Ovary (tissue), 9 donors: ENCODE measurements around the gene C3orf20. TPM values are rescaled to one million over a fixed set of nuclear protein-coding genes. Genes with fewer than 3 reads are reported as not detected.
A peak's percentile ranks its signal among the peaks of the same experiment; 100 is the strongest.

ENCODE experiments used
- DNase-seq, 5 donors: peaks; one replicate each; pipeline ENCODE4 v3.0.0-alpha.2; 2019 to 2020
- H3K27ac ChIP-seq, 2 donors: fragments of 200-600 bp; one replicate each; pipeline versions ENCODE4 v1.5.1 to v1.8.0; 2019 to 2022
- H3K27me3 ChIP-seq: fragments of 200-600 bp; one replicate; pipeline ENCODE4 v1.8.0; 2022
- H3K36me3 ChIP-seq: fragments of 200-600 bp; sonication (generic); one replicate; pipeline ENCODE4 v1.5.1; 2019
- H3K4me1 ChIP-seq: one replicate; pipeline ENCODE4 v1.8.1; 2013; ENCODE audit warnings: mild to moderate bottlenecking, moderate library complexity; ENCODE audit not compliant: insufficient read depth
- H3K4me3 ChIP-seq: fragments of 200-600 bp; sonication (generic); one replicate; pipeline ENCODE4 v1.5.1; 2017
- H3K9me3 ChIP-seq, 2 donors: fragments of 200-600 bp in 1 of 2; sonication (generic) in 1 of 2; one replicate each; pipeline versions ENCODE4 v1.5.1 to v1.8.1; 2013 to 2019; ENCODE audit warnings: mild to moderate bottlenecking in 1 of 2, moderate library complexity in 1 of 2
- CTCF ChIP-seq, 3 donors: fragments of 450-650 bp in 2 of 3; fragments of 200-600 bp in 1 of 3; IDR thresholded peaks; one replicate each; pipeline versions ENCODE4 v1.5.1 to v1.8.0; 2016 to 2022; ENCODE audit warnings: antibody characterized with exemption in 3 of 3, mild to moderate bottlenecking in 1 of 3
- EP300 ChIP-seq: sonication (generic); formaldehyde crosslinking; IDR thresholded peaks from one replicate; pipeline ENCODE4 v1.6.1; 2017; ENCODE audit warnings: antibody characterized with exemption
- POLR2A ChIP-seq: fragments of 450-650 bp; IDR thresholded peaks from one replicate; pipeline ENCODE4 v1.6.1; 2017; ENCODE audit warnings: antibody characterized with exemption, mild to moderate bottlenecking, moderate library complexity
- WGBS, 3 donors: extraction: QIAGEN DNeasy Blood & Tissue Kit in 1 of 3; methylation state at CpG; one replicate each; pipeline versions ENCODE4 v1.1.5 to v1.1.7; 2013 to 2017; 5-methylcytosine and 5-hydroxymethylcytosine counted together
- intact Hi-C, 4 donors: fragments of 100-400 bp; cut with DNase I; formaldehyde crosslinking; loops; one replicate each; pipeline versions ENCODE4 v1.11.0 to v1.15.1; 2022 to 2023
- polyA plus RNA-seq, 2 donors: library from polyadenylated mRNA; stranded (reverse); fragments of 200-250 nt in 1 of 2; fragments of 350-450 nt in 1 of 2; fragmentation: Illumina TruSeq in 1 of 2; extraction: RNeasy Lipid Tissue Mini Kit (QIAGEN cat#74804) in 1 of 2; gene quantifications; one replicate each; pipeline ENCODE4 v1.2.3, GENCODE V29; 2013 to 2014
- total RNA-seq, 7 donors: library from RNA; depleted of rRNA in 2 of 7; stranded (reverse); fragments of >200 nt in 2 of 7; fragmentation: NEBNext Ultra II Directional in 3 of 7; extraction: Animal tissue kit (Norgen Biotek cat#: 25700) in 3 of 7; gene quantifications; one replicate each; pipeline versions ENCODE4 v1.1.0 to v1.2.4, GENCODE V29; 2016 to 2023
- donor health status: DM: no; HTN: no; CAD: no; lungs with moderate emphysema.
- donor health status: DM: no; HTN: no; CAD: no.
- donor health status: Bipolar disorder and iron deficiency.
- donor health status: DM: yes; HTN: yes; CAD: no.
- donor health status: DM: no; HTN: no; CAD: no.
- donor health status: DM: yes; HTN: yes; CAD: no.

Gene C3orf20
- total and polyA plus RNA-seq, 9 donors, result 0.08 to 0.17 (median 0.11) TPM; not detected in 3

GRCh38 chr3:14766428-14767244, 91.7 kb downstream of the C3orf20 start:
- intact Hi-C loops, result no loop called here
- no peaks in the 10 kb centered on the region for H3K27me3 ChIP-seq
- no peak overlapping the region for H3K4me3 ChIP-seq
- no peaks in the 10 kb centered on the region for H3K9me3 ChIP-seq
- no peaks in the 10 kb centered on the region for H3K36me3 ChIP-seq
- DNase-seq, result no peak
- no peak overlapping the region for H3K27ac ChIP-seq
- no peaks in the 10 kb centered on the region for H3K4me1 ChIP-seq
- WGBS, 3 donors, result 88 to 92% (median 92%) methylated on average over 21 to 23 of the region's 23 CpGs
- TF ChIP-seq EP300 (no peak), CTCF (IDR thresholded peaks at IDR 0.05) (no peak), POLR2A (no peak)

DNA sequence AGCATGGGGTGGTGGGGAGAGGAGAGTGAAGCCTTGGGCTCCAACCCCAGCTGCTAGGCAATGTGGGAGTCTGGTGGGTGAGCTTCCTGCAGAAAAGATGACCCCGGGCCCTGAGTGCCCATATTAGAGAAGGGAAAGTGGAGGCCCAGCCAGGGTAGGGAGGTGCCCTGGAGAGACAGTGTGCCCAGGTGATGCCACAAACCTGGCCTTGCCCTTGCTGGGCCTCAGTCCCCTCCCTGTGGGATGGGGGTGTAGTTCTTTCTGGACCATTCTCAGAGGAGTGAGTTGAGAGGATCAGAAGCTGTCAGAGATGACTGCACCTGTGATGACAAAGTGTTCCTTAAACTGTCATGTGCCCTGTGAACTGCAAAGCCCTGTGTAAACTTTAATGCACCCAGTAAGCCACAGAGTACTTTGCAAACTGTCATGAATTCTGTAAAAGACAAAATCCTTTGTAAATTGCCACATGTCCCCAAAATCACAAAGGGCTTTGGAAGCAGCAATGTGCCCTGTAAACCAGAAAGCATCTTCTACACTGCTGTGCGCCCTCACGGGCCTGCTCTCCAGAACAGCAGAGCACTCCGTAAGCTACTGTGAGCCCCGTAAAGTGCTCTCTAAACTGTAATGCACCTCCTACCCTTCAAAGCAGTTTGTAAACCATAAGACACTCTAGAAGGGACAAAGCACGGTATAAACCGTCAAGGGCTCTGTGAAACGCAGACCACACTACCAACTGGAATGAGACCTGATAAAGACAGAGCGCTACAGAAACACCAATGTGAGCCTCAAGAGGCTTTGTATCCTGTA, 92.5 kb downstream of the C3orf20 start:
- intact Hi-C loops, result no loop called here
- H3K27ac ChIP-seq, result no peak overlapping the region
- TF ChIP-seq EP300, result no peak
- no peak for TF ChIP-seq POLR2A
- no peak for TF ChIP-seq CTCF (IDR thresholded peaks at IDR 0.05)

GRCh38 chr3:14768182-14768790, 93.3 kb downstream of the C3orf20 start:
- WGBS, 3 donors, result 87 to 93% (median 88%) methylated on average over 7 to 11 of the region's 11 CpGs
- intact Hi-C loops, result no loop called here

More for the DNA sequence above, 92.5 kb downstream of the C3orf20 start:
- Histone ChIP-seq H3K36me3 (no peaks in the 10 kb centered on the region), H3K27me3 (no peaks in the 10 kb centered on the region), H3K4me1 (no peaks in the 10 kb centered on the region), H3K4me3 (no peak overlapping the region), H3K9me3 (no peaks in the 10 kb centered on the region)
- DNase-seq, result no peak
- 89 to 93% (median 89%) methylated on average over 9 of the region's 9 CpGs for WGBS, 3 donors

More at GRCh38 chr3:14768182-14768790, 93.3 kb downstream of the C3orf20 start:
- Histone ChIP-seq H3K27ac (no peak overlapping the region), H3K4me3 (no peak overlapping the region), H3K36me3 (no peaks in the 10 kb centered on the region), H3K27me3 (no peaks in the 10 kb centered on the region), H3K4me1 (no peaks in the 10 kb centered on the region), H3K9me3 (no peaks in the 10 kb centered on the region)
- DNase-seq, result peak in 1 of 5 donors; percentile 7
- TF ChIP-seq CTCF (IDR thresholded peaks at IDR 0.05) (no peak), EP300 (no peak), POLR2A (no peak)
